GM12874 (cell line): ENCODE data around the gene SP140.

Experiments used
- TF ChIP-seq, protein P1 (sequence below): IDR thresholded peaks from 2 replicates; pipeline ENCODE4 v1.5.1; 2011; ENCODE audit warnings: low read depth, mild to moderate bottlenecking, control low read depth, low read length, moderate library complexity; ENCODE audit not compliant: insufficient read depth

Gene SP140

GRCh38 chr2:230227216-230227615 lies 1.7 kb downstream of the SP140 start:
- TF ChIP-seq, protein P1, sequence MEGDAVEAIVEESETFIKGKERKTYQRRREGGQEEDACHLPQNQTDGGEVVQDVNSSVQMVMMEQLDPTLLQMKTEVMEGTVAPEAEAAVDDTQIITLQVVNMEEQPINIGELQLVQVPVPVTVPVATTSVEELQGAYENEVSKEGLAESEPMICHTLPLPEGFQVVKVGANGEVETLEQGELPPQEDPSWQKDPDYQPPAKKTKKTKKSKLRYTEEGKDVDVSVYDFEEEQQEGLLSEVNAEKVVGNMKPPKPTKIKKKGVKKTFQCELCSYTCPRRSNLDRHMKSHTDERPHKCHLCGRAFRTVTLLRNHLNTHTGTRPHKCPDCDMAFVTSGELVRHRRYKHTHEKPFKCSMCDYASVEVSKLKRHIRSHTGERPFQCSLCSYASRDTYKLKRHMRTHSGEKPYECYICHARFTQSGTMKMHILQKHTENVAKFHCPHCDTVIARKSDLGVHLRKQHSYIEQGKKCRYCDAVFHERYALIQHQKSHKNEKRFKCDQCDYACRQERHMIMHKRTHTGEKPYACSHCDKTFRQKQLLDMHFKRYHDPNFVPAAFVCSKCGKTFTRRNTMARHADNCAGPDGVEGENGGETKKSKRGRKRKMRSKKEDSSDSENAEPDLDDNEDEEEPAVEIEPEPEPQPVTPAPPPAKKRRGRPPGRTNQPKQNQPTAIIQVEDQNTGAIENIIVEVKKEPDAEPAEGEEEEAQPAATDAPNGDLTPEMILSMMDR: no peak

GRCh38 chr2:230230087-230230486 lies 4.6 kb downstream of the SP140 start:
- TF ChIP-seq, protein P1: no peak

DNA sequence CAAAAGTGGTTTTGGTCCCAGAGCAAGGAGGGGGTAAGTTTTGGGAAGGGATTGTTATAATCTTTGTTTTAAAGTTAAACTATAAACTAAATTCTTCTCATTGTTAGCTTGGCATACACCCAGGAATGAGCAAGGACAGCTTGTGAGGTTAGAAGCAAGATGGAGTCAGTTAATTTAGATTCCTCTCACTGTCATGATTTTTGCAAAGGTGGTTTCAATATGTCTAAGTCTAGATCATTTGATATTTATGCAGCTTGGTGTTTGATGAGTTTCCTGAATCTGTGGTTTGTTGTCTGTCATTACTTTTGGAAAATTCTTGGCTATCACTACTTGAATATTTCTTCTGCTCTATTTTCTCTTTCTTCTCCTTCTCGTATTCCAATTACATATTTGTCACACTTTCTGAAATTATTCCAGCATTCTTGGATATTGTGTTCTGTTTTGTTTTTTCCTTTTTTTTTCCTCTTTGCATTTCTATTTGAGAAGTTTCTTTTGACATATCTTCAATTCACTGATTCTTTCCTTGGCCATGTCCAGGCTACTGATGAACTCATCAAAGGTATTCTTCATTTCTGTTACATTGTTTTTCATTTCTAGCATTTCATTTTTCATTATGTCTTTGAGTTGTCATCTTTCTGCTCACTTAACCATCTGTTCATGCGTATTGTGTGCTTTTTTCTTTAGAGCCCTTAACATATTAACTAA lies 5.1 kb downstream of the SP140 start:
- TF ChIP-seq, protein P1: no peak

GRCh38 chr2:230231251-230231650 lies 5.7 kb downstream of the SP140 start:
- TF ChIP-seq, protein P1: no peak

DNA sequence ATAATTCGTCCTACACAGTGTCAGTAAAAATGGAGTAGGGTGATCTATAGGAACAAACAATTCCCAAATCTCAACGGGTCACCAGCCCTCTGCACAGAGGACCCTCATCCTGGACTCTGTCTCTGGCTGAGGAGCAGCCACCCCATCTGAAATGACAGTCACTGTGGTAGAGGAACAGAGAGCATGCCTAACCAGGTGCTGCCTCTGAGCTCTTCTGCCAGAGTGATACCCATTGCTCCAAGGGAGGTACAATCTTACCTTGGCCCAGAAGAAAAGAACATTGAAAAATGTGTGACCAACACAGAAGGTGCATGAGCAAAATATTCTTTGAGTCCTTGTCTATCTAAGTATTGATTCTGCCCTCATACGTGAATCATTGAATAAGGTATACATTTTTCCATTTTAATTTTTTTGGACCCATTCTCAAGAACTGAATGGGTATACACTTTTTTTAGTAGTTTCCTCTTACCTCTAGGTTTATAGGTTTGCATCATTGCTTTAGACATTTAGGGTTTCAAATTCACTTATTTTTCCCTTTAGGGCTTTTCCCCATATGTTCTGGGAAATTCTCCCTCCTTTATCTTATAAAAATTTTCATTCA lies 8.7 kb downstream of the SP140 start:
- TF ChIP-seq, protein P1: no peak

- TF ChIP-seq, protein P1: no peak
Measured at GRCh38 chr2:230234845-230235244, 9.3 kb downstream of the SP140 start.

- TF ChIP-seq, protein P1: no peak
Measured at GRCh38 chr2:230244211-230244610, 18.7 kb downstream of the SP140 start.
